ENCODE results near the gene LMBR1L. TPM values are rescaled to one million over a fixed set of nuclear protein-coding genes. Genes with fewer than 3 reads are reported as not detected.

Gene LMBR1L
- polyA plus RNA-seq, 3 donors, result 22.0 to 104 (median 25.9) TPM

GRCh38 chr12:49133590-49133989 is 22.9 kb upstream of the LMBR1L start:
- WGBS (ENCODE audit: insufficient coverage), result no CpG with 5 or more reads among the region's 10 CpGs
- no peak overlapping the region for H3K4me3 Mint-ChIP-seq
- no peaks in the 10 kb centered on the region for H3K9me3 ChIP-seq (replicated peaks in 1 of 2; ENCODE audit: control insufficient read depth in 1 of 2, insufficient read depth in 1 of 2, low read length in 2 of 2)
- no peaks in the 10 kb centered on the region for H3K27me3 ChIP-seq (ENCODE audit: control insufficient read depth in 2 of 2, insufficient read depth in 2 of 2, low read length in 2 of 2)
- peaks cover 42% of the 10 kb centered on the region for H3K79me2 ChIP-seq (ENCODE audit: insufficient read depth, low read length)
- H3K9me3 Mint-ChIP-seq, result peaks cover 0 to 2% (median 0%) of the 10 kb centered on the region in 7 donors
- H3K9ac ChIP-seq (ENCODE audit: insufficient read depth, low read length, poor library complexity, severe bottlenecking), result no peak overlapping the region
- H4K20me1 ChIP-seq (ENCODE audit: insufficient read depth, low read length), result peaks cover 20% of the 10 kb centered on the region
- H3K4me3 ChIP-seq (replicated peaks in 1 of 3; ENCODE audit: low read depth in 2 of 3, low read length in 3 of 3), result no peak overlapping the region
- no peak overlapping the region for H3K4me2 ChIP-seq (replicated peaks; ENCODE audit: extremely low read depth, low read length, poor library complexity, severe bottlenecking)
- no peak for TF ChIP-seq CTCF (IDR thresholded peaks at IDR 0.05)
- intact Hi-C loops (cut with micrococcal nuclease), result loop anchor here (5.0 to 10.0 kb wide), 5 partner anchors 49 to 101 kb away; partner anchors contain the start of gene TUBA1A (in 1 of the 2)
- no peak overlapping the region for H3K27ac ChIP-seq (ENCODE audit: low read depth in 1 of 2, low read length in 2 of 2)
- no peaks in the 10 kb centered on the region for H3K27me3 Mint-ChIP-seq (ENCODE audit: low read depth in 3 of 3)
- no peak for DNase-seq
- peaks cover 34% of the 10 kb centered on the region for H3K4me1 Mint-ChIP-seq
- peaks cover 18 to 30% of the 10 kb centered on the region in 2 donors for H3K36me3 Mint-ChIP-seq
- peaks cover 13 to 15% of the 10 kb centered on the region in 2 donors for H3K36me3 ChIP-seq (replicated peaks in 1 of 2; ENCODE audit: control insufficient read depth in 1 of 2, insufficient read depth in 2 of 2, low read length in 2 of 2)
- H2AFZ ChIP-seq (ENCODE audit: insufficient read depth, low read depth, low read length, poor library complexity, severe bottlenecking), result no peak overlapping the region
- peak overlapping the region in 2 of 7 donors; percentile 26 to 64 for H3K27ac Mint-ChIP-seq
- peaks cover 27 to 43% of the 10 kb centered on the region in 2 donors for H3K4me1 ChIP-seq (ENCODE audit: control insufficient read depth in 1 of 2, insufficient read depth in 2 of 2, low read length in 2 of 2)

GRCh38 chr12:49133014-49133413 is 22.4 kb upstream of the LMBR1L start:
- no peak overlapping the region for H3K27ac Mint-ChIP-seq
- Histone ChIP-seq H3K4me2 (replicated peaks; ENCODE audit: extremely low read depth, low read length, poor library complexity, severe bottlenecking) (no peak overlapping the region), H3K27ac (ENCODE audit: low read depth in 1 of 2, low read length in 2 of 2) (no peak overlapping the region), H2AFZ (ENCODE audit: insufficient read depth, low read depth, low read length, poor library complexity, severe bottlenecking) (no peak overlapping the region), H3K9ac (ENCODE audit: insufficient read depth, low read length, poor library complexity, severe bottlenecking) (no peak overlapping the region), H4K20me1 (ENCODE audit: insufficient read depth, low read length) (peaks cover 23% of the 10 kb centered on the region), H3K9me3 (replicated peaks in 1 of 2; ENCODE audit: control insufficient read depth in 1 of 2, insufficient read depth in 1 of 2, low read length in 2 of 2) (no peaks in the 10 kb centered on the region), H3K4me3 (replicated peaks in 1 of 3; ENCODE audit: low read depth in 2 of 3, low read length in 3 of 3) (no peak overlapping the region), H3K27me3 (ENCODE audit: control insufficient read depth in 2 of 2, insufficient read depth in 2 of 2, low read length in 2 of 2) (no peaks in the 10 kb centered on the region), H3K4me1 (ENCODE audit: control insufficient read depth in 1 of 2, insufficient read depth in 2 of 2, low read length in 2 of 2) (peaks cover 27 to 43% of the 10 kb centered on the region in 2 donors), H3K79me2 (ENCODE audit: insufficient read depth, low read length) (peaks cover 42% of the 10 kb centered on the region), H3K36me3 (replicated peaks in 1 of 2; ENCODE audit: control insufficient read depth in 1 of 2, insufficient read depth in 2 of 2, low read length in 2 of 2) (peaks cover 15 to 16% of the 10 kb centered on the region in 2 donors)
- whole genome bisulfite sequencing (ENCODE audit: insufficient coverage), result no CpG with 5 or more reads among the region's 5 CpGs
- H3K36me3 Mint-ChIP-seq, result peaks cover 22 to 33% of the 10 kb centered on the region in 2 donors
- peaks cover 0 to 2% (median 0%) of the 10 kb centered on the region in 7 donors for H3K9me3 Mint-ChIP-seq
- H3K27me3 Mint-ChIP-seq (ENCODE audit: low read depth in 3 of 3), result no peaks in the 10 kb centered on the region
- TF ChIP-seq CTCF (IDR thresholded peaks at IDR 0.05), result no peak
- DNase-seq, result no peak
- no peak overlapping the region for H3K4me3 Mint-ChIP-seq
- intact Hi-C loops (cut with micrococcal nuclease), result loop anchor here (5.0 to 10.0 kb wide), 5 partner anchors 49 to 102 kb away; partner anchors contain the start of gene TUBA1A (in 1 of the 2)
- H3K4me1 Mint-ChIP-seq, result peaks cover 34% of the 10 kb centered on the region
